Measurements from ENCODE around the gene SUMO4.

The SUMO4 gene

DNA sequence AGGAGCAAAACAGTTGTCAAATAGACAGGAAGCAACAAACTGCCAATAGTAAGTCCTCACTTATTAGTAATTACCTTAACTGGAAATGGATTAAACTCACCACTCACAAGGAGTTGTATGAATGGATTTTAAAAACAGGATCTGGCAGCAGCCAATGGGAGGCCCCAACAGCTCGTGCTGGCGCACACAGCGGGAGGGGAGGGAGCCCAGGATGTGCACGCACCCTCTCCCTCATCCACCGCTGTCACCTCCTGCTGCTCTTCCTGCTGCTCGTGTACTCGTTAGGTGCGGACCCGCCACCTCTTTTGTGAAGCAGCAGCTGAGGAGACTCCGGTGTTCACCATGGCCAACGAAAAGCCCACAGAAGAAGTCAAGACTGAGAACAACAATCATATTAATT is at the start of gene SUMO4:
Gene SUMO4, plus strand, starts transcription at position 213 of the 400 bp plus-strand sequence. Its CDS starts 130 bp downstream, at position 343.
- no peak for DNase-seq (ENCODE audit: low spot score)

DNA sequence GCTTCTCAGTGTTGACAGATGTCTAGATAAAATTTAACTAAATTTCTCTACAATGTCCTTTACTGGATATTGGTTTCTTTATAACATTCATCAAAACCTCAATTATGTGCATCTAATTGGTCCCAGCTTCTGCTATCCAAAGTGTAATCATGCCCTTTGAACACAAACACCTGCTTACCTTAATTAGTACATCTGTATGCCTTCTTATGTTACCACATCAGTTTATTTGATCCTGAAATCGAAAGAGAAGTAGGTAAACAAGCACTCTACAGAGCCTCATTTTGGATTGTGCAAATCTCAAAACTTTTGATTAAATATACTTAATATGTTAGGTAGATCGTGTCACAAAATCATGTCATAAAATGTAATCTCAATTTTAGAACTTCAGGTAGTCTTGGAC is 46.1 kb upstream of the SUMO4 start:
- DNase-seq (ENCODE audit: low spot score), result no peak

DNA sequence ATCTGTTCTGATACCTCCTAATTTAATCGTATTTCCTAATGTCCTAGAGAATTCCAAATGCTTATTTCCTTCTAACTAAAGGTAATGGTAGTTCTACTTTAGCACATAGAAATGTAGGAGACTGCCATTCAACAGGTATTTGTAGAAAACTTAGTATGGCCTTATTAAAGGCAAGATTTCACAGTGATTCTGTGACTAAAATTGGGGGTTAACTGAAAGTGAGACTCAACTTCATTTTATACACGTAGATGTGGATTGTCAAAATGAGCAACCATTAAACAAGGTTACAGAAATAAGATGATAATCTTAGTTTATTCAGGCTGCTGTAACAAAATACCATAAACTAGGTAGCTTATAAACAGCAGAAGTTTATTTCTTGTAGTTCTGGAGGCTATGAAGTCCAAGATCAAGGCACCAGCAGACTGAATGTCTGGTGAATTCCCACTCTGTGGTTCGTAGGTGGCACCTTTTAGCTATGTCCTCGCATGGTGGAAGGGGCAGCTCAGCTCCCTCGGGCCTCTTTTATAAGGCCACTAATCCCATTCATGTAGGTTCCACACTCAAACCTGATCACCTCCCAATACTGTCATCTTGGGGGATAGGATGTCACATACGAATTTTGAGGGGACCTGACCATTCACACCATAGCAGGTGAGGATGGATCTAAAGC is 43.8 kb upstream of the SUMO4 start:
- no peak for DNase-seq (ENCODE audit: low spot score)

DNA sequence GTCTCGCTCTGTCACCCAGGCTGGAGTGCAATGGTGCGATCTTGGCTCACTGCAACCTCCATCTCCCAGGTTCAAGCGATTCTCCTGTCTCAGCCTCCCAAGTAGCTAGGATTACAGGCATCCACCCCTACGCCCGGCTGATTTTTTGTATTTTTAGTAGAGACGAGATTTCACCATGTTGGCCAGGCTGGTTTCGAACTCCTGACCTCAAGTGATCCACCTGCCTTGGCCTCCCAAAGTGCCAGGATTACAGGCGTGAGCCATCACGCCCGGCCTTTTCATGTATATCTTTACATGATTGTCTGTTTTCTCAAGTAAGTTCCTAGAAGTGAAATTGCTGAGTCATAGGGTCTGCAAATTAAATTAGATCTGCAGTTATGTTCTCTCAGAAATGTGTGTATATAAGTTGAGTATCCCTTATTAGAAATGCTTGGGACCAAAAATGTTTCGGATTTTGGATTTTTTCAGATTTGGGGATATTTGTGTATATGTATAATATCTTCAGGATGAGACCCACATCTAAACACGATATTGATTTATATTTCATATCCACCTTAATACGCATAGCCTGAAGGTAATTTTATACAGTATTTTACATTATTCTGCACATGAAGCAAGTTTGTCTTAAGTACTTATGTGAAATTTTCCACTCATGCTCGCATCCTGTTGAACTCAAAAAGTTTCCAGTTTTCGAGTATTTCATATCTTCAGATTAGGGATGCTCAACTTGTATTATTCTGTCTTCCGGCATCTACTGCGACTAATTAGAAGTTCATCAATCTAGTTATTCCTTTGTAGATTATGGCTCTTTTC is 42.1 kb upstream of the SUMO4 start:
- DNase-seq (ENCODE audit: low spot score), result no peak

DNA sequence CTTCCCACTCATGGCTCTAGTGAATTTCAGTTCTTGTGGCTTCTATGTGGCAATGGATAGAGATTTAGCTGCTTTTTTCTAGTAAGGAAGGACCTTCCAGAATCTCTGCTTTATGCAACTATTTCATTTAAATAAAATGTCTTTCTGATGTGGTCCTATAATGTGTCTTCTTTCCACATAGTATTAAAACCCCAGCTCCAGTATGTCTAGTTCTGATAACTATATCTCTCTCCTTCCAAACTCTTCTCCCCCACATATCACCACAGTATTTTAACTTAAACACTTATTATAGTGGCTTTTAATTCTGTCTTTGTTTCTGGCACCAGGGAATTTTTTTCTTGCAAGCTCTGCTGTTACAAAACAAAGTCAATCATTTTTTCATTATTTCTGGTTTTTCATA is 40.6 kb upstream of the SUMO4 start:
- no peak for DNase-seq (ENCODE audit: low spot score)

DNA sequence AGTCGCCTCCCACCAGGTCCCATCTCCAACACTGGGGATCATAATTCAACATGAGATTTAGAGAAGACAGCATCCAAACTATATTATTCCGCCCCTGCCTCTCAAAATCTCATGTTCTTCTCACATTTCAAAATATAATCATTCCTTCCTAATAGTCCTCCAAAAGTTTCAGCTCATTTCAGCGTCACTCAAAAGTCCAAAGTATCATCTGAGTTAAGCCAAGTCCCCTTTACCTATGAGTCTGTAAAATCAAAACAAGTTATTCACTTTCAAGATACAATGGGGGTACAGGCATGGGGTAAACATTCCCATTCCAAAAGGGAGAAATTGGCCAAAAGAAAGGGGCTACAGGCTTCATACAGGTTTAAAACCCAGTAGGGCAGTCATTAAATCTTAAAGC is 39.5 kb upstream of the SUMO4 start:
- no peak for DNase-seq (ENCODE audit: low spot score)

DNA sequence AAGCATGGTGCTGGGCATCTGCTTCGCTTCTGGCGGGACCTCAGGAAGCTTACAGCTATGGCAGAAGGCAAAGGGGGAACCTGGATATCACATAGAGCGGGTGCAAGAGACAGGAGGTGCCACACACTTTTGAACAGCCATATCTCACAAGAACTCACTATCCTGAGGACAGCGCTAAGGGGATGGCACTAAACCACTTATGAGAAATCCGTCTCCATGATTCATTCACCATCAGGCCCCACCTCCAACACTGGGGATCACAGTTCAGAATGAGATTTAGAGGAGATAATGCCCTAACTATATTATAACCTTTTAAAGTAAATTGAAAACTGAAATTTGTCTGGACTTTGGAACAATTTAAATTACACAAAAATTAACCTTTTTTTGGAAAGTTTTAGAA is 37.8 kb upstream of the SUMO4 start:
- no peak for DNase-seq (ENCODE audit: low spot score)

DNA sequence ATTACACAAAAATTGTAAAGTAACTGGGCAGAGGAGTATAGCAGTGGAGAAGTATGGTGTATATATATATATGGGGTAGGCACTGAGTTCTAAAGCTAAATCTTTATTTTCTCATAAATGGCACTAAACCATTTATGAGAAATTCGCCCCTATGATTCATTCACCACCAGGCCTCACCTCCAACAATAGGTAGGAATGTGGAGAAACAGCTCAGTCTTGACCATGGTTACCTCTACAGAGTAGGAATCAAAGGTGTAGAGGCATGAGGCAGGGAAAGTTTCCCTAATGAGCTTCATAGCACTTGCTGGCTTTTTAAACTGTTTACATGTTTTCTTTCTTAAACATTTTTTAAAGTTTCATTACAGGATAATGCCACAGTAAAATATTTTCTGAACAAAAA is 36.9 kb upstream of the SUMO4 start:
- DNase-seq (ENCODE audit: low spot score), result no peak

DNA sequence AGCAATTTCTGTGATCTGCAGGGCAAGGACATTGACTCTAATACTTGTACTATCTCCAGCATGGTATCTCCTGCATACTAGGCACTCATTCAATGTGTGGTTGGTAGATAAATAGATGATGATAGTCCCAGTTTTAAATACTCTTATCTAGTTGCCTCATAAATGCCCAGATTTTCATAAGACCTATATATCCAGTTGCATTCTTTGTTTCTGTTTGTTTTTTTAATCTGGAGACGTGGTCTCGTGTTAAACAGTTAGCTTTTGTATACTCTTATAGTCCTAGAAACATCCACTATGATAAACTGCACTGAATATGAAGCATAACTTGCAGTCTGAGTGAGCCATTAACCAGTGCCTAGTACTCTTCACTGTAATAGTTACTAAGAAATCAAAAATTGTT is 35.5 kb upstream of the SUMO4 start:
- DNase-seq (ENCODE audit: low spot score), result no peak

DNA sequence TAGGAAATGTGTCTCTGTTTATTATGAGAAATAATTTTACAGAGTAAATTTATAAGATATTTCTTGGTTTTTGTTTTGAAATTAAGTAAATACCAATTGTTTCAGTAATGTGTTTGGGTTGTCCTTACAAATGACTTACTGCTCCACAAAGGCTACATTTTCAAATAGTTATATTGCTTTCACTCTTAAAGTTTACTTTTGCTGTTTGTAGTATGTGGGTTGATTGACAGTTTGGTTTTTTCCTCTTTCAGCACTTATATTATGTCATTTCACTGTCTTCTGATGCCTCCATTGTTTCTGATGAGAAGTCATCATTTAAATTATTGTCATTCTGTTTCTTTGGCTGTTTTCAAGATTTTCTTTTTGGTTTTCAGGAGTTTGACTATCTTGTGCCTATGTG is 34.9 kb upstream of the SUMO4 start:
- DNase-seq (ENCODE audit: low spot score), result no peak

DNA sequence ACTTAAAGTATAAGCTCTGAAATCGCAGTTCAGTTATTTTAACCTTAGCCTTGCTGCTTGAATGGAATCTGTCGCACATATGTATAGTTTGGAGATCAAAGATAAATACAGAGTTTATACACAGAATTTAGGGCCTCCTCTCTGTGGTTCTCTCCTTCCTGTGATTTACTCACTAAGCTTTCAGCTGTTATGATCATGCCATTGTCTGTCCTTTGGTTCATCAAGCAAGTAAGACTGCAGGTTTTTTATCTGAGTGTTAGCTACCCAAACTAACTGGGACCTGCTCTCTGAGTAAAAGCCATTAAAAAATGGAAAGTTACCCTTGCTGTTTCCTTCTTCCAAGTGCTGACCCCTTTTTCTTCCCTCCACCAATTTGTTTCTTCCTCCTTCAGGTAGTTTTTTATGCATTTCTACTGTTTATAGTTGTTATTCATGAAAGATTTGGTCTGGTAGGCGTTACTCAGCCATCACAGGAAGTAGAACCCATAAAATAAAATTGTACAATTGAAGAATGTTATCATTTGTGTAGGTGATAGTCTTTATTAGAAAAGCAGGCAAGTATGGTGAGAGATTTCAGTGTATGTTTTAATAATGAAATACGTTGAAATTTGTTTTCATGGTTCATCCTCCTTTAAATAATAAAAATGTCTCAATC is 33.7 kb upstream of the SUMO4 start:
- no peak for DNase-seq (ENCODE audit: low spot score)

DNA sequence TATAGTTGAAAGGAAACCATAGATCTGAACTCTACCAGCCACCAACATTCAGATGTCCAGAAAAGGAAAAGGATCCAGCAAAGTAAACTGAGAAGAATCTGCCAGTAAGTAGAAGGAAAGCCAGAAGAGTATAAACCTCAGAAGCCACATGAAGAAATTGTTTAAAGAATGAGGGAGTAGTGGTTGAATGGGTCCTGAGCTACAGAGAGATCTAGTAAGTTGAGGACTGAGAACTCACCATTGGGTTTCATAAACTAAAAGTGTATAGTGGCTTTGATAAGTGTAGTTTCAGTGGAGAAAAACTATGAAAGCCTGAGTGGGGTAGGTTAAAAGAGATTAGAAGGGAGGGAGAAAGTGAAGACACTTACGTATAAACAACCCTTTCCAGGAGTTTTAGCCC is 32.0 kb upstream of the SUMO4 start:
- DNase-seq (ENCODE audit: low spot score), result no peak

DNA sequence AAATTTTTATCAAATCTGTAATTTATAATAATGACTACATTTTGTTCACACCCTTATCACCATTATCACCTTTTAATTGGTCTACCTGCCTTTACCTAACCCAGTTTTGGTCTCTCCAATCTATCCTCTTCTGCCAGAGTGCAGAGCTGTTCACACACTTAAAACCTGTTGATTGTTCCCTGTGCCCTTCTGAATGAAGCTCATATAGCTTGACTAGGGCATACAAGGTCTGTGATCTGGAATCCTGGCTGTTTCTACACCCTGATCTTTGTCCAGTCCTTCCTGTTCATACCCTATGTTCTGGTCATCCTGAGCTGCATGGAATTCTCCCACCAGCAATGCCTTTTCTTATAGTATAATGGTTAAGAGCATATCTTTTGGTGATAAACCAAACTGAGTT is 28.9 kb upstream of the SUMO4 start:
- DNase-seq (ENCODE audit: low spot score), result no peak

DNA sequence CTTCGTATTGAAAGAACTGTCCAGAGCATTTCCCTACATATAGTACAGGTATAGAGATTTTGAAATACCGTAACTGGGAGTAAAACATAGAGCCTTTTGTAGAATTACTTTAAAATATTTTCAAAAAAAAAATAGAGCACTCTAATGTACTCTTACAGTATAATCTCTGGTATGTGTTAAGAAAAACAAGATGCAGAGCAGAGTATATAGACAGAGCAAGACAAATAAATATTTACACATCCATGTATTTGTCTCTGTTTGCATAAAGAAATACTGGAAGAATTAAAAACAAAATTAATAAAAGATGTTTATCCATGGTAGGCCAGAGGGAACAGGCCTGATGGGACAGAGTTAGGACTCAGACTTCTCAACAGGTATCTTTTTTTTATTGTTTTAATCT is 28.0 kb upstream of the SUMO4 start:
- no peak for DNase-seq (ENCODE audit: low spot score)

DNA sequence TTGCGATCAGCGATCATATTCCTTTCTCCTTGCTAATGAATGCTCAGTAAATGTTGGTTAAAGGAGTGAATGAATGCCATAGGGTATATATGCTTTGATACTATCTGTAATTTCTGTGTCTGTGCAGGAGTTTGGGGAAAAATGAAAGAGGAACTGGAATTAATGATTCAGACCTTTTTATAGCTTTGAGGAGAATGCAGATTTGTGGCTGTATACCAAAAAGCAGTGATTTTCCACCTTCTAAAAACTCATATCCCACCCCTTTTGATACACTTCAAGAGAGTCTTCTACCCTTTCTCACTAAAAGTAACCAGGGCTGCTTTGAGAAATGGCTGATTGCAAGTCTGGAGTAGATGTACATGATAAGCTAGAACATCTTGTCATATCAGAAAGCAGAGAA is 26.6 kb upstream of the SUMO4 start:
- DNase-seq (ENCODE audit: low spot score), result no peak

DNA sequence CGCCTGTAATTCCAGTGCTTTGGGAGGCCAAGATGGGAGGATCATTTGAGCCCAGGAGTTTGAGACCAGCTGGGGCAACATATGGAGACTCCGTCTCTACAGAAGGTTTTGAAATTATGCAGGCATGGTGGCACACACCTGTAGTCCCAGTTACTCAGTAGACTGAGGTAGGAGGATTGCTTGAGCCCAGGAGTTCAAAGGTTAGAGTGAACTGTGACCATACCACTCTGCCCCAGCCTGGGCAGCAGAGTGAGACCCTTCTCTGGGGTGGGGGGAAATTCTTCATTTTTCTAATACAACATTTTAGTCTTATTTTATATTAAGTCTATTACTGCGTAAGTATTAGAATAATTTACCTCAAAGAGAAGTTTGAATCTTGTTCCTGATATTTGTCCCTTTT is 20.1 kb upstream of the SUMO4 start:
- DNase-seq (ENCODE audit: low spot score), result no peak

DNA sequence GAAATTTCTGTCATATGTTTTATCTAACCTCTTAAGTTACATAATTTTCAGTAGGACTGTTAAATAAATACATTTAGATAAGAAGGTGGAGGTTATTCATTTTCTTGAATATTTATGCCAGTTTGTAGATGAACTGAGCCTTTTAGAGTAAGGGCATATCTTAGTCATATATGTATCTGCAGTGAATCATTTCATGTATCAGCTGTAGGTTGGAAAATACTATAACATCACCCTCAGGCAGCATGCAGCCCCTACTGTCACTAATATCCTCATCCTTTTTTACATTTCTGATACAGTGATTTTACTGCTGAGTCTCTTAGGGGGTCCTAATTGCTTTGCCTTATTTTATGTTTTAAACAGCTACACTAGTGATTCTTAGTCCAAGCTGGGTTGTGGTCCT is 19.5 kb upstream of the SUMO4 start:
- DNase-seq (ENCODE audit: low spot score), result no peak

DNA sequence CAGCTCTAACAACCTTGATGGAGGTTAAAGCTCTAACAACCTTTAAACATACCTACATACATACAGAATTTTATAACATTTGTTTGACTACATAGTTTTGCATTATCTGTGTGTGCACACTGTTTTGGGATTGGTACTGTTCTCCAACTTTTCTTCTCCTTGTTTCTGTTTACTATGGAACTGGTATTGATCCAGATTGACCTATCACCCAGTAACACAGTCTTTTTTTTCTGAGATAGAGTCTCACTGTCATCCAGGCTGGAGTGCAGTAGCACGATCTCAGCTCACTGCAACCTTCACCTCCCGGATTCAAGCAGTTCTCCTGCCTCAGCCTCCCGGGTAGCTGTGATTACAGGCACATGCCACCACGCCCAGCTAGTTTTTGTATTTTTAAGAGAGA is 16.7 kb upstream of the SUMO4 start:
- no peak for DNase-seq (ENCODE audit: low spot score)

DNA sequence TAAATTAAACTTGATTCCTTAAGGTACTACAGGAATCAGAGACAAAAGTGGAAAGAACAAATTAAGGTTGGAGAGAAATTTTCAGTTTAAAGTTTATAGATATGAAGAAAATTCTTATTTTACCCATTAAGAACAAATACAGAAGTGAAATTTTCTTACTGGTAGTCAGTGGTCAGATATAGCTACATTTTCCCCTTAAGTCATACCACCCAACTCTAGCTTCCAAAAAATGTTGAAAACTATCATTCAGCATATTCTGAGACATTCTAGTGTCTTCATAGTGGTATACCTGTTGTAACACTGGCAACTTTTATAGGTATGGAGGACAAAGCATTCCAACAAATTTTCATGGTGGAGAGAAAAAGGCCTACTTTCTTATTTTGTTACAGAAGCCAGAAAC is 15.6 kb upstream of the SUMO4 start:
- no peak for DNase-seq (ENCODE audit: low spot score)

DNA sequence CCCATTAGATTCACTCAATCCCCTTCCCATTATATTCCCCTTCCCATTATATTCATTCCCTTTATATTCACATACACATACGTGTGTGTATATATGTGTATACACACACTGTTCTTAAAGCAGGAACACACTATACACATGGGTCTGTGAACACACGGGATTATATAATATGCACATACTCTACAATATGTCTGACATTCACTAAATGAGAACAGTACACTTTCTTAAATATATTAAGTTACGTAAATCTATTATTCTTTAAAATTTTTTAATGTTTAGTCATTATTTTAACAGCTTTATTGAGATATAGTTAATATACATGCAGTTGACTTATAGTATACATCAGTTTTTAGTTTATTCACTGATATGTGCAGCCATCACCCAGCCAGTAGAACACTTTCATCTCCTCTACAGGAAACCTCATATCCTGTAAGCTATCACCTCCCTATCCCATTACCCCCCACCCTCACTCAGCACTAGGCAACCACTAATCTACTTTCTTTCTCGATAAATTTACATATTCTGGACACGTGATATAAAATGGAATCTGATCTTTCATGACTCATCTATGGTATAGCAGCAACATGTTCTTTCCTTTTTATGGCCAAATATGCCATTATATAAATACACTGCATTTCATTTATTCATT is 13.9 kb upstream of the SUMO4 start:
- no peak for DNase-seq (ENCODE audit: low spot score)

DNA sequence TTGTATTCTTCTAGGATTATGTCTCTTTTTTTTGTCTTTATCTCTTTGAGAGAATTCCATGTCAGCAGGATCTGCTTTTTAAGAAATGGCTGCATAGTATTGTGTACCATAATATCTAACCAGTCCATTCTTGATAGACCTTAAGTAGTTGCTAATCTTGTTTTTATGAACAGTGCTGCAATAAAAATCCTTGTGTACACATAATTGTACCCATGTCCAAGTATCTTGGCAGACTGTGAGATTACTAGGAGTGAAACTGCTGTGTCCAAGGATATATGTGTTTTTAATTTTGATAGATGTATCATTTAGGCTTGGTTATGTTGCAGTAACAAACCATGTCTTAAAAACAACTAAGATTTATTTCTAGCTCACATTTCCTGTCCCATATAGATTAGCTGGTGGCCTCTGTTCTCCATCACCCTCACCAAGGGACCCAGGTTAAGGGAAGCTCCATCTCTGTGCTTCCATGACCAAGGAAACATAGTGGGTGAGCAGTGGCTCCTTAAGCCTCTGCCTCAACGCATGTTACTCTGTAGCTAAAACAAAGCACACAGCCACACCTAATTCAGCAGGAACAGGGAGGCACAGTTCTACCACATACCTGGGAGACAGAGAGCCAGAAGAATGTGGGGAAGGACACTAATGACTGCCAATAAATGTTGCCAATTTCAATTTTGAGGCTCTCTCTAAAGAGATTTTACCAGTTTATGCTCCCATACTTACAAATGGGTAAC is 12.1 kb upstream of the SUMO4 start:
- DNase-seq (ENCODE audit: low spot score), result no peak
